ENCODE data around the gene CCNJL. TPM values are rescaled to one million over a fixed set of nuclear protein-coding genes. Genes with fewer than 3 reads are reported as not detected.

CCNJL gene
- total and polyA plus RNA-seq, 2 of the 8 experiments (the other 6 are each of a cell fraction or from before 2014, with no cell fraction given), result 34.6 to 44.7 TPM

DNA sequence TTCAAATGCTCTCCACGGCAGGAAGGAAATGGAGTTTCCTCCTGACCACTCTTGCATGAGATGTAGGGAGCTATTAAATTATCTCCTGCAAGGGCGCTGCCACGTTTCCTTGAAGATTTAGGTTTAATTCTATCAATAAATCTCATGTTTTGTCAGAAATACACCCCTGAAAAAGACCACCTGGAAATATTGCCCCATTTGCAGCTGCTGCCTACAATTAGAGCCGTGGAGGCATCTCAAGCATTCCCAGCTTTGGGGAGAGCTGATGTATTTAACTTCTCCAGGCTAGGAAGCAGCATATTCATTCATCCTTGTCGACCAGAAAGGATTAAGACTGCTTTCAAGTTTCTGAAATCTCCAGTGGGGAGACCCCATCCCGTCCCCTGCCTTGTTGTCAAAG is 40.5 kb downstream of the CCNJL start:
- no peak overlapping the region for H3K56ac ChIP-seq (replicated peaks; ENCODE audit: insufficient read length, low read depth, low read length)
- H2AK5ac ChIP-seq (ENCODE audit: low read depth, low read length), result no peak overlapping the region
- H3K79me2 ChIP-seq (ENCODE audit: control insufficient read depth in 1 of 2, insufficient read depth in 2 of 2, low read length in 2 of 2), result 0 out of 4 replicates have a peak, but pooled peaks cover 0 to 3% of the 10 kb centered on the region in 2 experiments
- no peaks in the 10 kb centered on the region for H3K27me3 ChIP-seq (replicated peaks in 1 of 4; ENCODE audit: control insufficient read depth in 3 of 4, extremely low read depth in 1 of 4, insufficient read depth in 3 of 4, low read length in 3 of 4)
- no peak overlapping the region for H2BK120ac ChIP-seq (replicated peaks; ENCODE audit: low read depth, low read length)
- no peaks in the 10 kb centered on the region for H3K23me2 ChIP-seq (ENCODE audit: low read depth, low read length)
- no peak overlapping the region for H3K4me2 ChIP-seq (ENCODE audit: insufficient read depth in 1 of 2, low read depth in 2 of 2, low read length in 2 of 2)
- no peaks in the 10 kb centered on the region; the same call in 1 of the 2 replicates for H3K79me1 ChIP-seq (ENCODE audit: low read depth, low read length)
- ChIA-PET CTCF (ENCODE audit: partially characterized antibody) (interaction anchor here (0.9 to 27.2 kb wide), 5 partner anchors 15 to 118 kb away, joined by 3 to 362 read pairs (median 8); no protein-coding TSS in a partner anchor), POLR2A (ENCODE audit: partially characterized antibody) (interaction anchor here (1.5 to 3.1 kb wide), 3 partner anchors 10 to 15 kb away, joined by 4 to 12 read pairs (median 9); no protein-coding TSS in a partner anchor)
- no peak overlapping the region for H2BK20ac ChIP-seq (ENCODE audit: low read length)
- H2BK15ac ChIP-seq (ENCODE audit: low read length), result no peak overlapping the region
- H3K18ac ChIP-seq (ENCODE audit: extremely low read depth, low read length), result no peak overlapping the region
- no peak overlapping the region for H2BK12ac ChIP-seq (ENCODE audit: low read depth, low read length)
- no peak overlapping the region for H4K8ac ChIP-seq (ENCODE audit: extremely low read depth, insufficient read depth, low read length)
- peaks cover 0 to 4% of the 10 kb centered on the region in 2 experiments for H4K20me1 ChIP-seq (replicated peaks in 1 of 2; ENCODE audit: control insufficient read depth in 1 of 2, insufficient read depth in 2 of 2, low read length in 2 of 2)
- no peak overlapping the region for H4K91ac ChIP-seq (replicated peaks; ENCODE audit: insufficient read length, low read length)
- 83% methylated on average over 6 of the region's 6 CpGs; no CpG with 5 or more reads in 1 of the 2 experiments for WGBS, 2 experiments (ENCODE audit: extremely low coverage in 1 of 2, insufficient coverage in 1 of 2, insufficient read length in 1 of 2, insufficient replicate concordance in 2 of 2, low coverage in 1 of 2, low lambda C conversion rate in 2 of 2, missing lambda C conversion rate in 1 of 2)
- H3K14ac ChIP-seq (ENCODE audit: insufficient read length), result no peak overlapping the region
- H2AFZ ChIP-seq (ENCODE audit: low read length), result no peak overlapping the region
- FAIRE-seq (no peak), DNase-seq (ENCODE audit: low read depth in 1 of 2, low spot score in 2 of 2) (no peak)
- no peaks in the 10 kb centered on the region for H3K9me3 ChIP-seq (ENCODE audit: insufficient read depth in 2 of 2, low read depth in 1 of 2, low read length in 1 of 2)
- H3K4ac ChIP-seq (replicated peaks; ENCODE audit: insufficient read length, low read depth, low read length), result no peak overlapping the region
- no peak overlapping the region for H3K23ac ChIP-seq (ENCODE audit: insufficient read length)
- no peak overlapping the region for H2BK5ac ChIP-seq (ENCODE audit: low read depth, low read length)
- peaks cover 5 to 20% (median 15%) of the 10 kb centered on the region in 4 experiments for H3K4me1 ChIP-seq (replicated peaks in 1 of 4; ENCODE audit: control insufficient read depth in 3 of 4, insufficient read depth in 4 of 4, low read length in 3 of 4)
- no peak overlapping the region; a peak in 1 of 7 replicates for H3K9ac ChIP-seq (replicated peaks in 1 of 4; ENCODE audit: extremely low read depth in 1 of 4, low read depth in 3 of 4, low read length in 3 of 4)
- H3K4me3 ChIP-seq (ENCODE audit: extremely low read depth in 1 of 4, insufficient read depth in 2 of 4, low read depth in 3 of 4, low read length in 4 of 4), result no peak overlapping the region
- peaks cover 0 to 16% (median 3%) of the 10 kb centered on the region in 4 experiments; a peak in 5 of 8 replicates for H3K36me3 ChIP-seq (ENCODE audit: control insufficient read depth in 2 of 4, insufficient read depth in 4 of 4, low read length in 3 of 4)
- H4K5ac ChIP-seq (ENCODE audit: insufficient read length, low read depth, low read length), result no peak overlapping the region
- H3K27ac ChIP-seq (ENCODE audit: low read depth, low read length), result no peak overlapping the region
- TF ChIP-seq BRCA1 (IDR thresholded peaks at IDR 0.05; ENCODE audit: low read depth, low read length), result no peak

Data from H1 (cell line).